ENCODE measurements around the gene RFX3. TPM values are rescaled to one million over a fixed set of nuclear protein-coding genes. Genes with fewer than 3 reads are reported as not detected.

Gene RFX3
- total and polyA plus RNA-seq, 2 experiments from 2014 or later, result 5.8 to 7.9 TPM

DNA sequence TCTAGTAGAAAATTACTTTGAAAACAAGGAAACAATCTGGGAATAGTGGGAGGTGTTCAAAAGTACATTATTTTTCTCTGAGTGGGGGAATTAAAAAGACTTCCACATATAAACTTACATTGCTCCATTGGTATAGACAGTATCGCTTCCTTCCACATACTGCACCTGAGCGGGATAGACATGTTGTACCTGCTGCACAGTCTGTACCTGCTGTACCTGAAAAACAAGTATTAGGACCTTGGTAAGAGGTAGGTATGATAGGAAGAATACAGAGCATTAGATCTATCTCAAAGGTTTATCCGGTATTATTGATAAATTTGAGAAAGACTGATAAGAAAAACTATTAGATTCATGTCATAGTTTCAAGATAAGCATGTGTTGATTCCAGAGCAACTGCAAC lies 179.3 kb downstream of the RFX3 start:
- H3K27me3 ChIP-seq, result no peaks in the 10 kb centered on the region
- no peak overlapping the region for H2AFZ ChIP-seq
- no peaks in the 10 kb centered on the region for H4K20me1 ChIP-seq (ENCODE audit: insufficient read depth, poor library complexity, severe bottlenecking)
- no peak overlapping the region for H3K27ac ChIP-seq
- H3K4me3 ChIP-seq, result no peak overlapping the region
- TF ChIP-seq EZH2phosphoT487 (IDR thresholded peaks at IDR 0.05; ENCODE audit: low read depth, severe bottlenecking, unreplicated experiment) (no peak), EZH2 (IDR thresholded peaks at IDR 0.05; ENCODE audit: borderline replicate concordance) (no peak)
- TF ChIP-seq, protein P1, sequence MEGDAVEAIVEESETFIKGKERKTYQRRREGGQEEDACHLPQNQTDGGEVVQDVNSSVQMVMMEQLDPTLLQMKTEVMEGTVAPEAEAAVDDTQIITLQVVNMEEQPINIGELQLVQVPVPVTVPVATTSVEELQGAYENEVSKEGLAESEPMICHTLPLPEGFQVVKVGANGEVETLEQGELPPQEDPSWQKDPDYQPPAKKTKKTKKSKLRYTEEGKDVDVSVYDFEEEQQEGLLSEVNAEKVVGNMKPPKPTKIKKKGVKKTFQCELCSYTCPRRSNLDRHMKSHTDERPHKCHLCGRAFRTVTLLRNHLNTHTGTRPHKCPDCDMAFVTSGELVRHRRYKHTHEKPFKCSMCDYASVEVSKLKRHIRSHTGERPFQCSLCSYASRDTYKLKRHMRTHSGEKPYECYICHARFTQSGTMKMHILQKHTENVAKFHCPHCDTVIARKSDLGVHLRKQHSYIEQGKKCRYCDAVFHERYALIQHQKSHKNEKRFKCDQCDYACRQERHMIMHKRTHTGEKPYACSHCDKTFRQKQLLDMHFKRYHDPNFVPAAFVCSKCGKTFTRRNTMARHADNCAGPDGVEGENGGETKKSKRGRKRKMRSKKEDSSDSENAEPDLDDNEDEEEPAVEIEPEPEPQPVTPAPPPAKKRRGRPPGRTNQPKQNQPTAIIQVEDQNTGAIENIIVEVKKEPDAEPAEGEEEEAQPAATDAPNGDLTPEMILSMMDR (IDR thresholded peaks at IDR 0.05; ENCODE audit: poor library complexity), result no peak
- no peaks in the 10 kb centered on the region for H3K79me2 ChIP-seq
- no peaks in the 10 kb centered on the region for H3K4me1 ChIP-seq (ENCODE audit: insufficient read depth)
- DNase-seq (ENCODE audit: low spot score), result no peak
- no peaks in the 10 kb centered on the region for H3K9me2 ChIP-seq (replicated peaks; ENCODE audit: insufficient read depth)
- no peaks in the 10 kb centered on the region for H3K9me3 ChIP-seq (ENCODE audit: low read depth)
- no peak overlapping the region for H3K4me2 ChIP-seq
- 91% methylated on average over 3 of the region's 3 CpGs for WGBS (ENCODE audit: low lambda C conversion rate, missing lambda C conversion rate)
- H3K36me3 ChIP-seq (replicated peaks; ENCODE audit: insufficient read depth, low read depth), result no peaks in the 10 kb centered on the region

DNA sequence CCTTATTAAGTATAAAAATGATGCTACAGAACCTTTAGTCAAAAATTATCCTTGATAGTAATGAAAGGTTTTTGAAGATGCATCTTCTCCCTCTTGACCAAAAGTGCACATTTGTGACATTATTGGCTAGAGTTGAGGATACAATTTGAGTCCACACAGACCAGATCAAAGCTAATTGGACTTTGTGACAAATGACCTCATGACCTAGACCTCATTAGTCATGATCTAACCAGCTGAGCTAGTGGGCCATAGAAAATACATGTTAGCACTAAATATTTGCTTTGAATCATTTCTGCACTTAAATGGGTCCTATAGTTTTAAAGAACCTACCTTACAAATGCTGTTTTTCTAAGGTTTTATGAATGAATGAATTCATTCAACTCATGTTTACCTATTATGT lies 182.1 kb downstream of the RFX3 start:
- Histone ChIP-seq H3K27ac (no peak overlapping the region), H3K9me2 (replicated peaks; ENCODE audit: insufficient read depth) (no peaks in the 10 kb centered on the region), H3K79me2 (no peaks in the 10 kb centered on the region), H3K4me1 (ENCODE audit: insufficient read depth) (no peaks in the 10 kb centered on the region), H4K20me1 (ENCODE audit: insufficient read depth, poor library complexity, severe bottlenecking) (no peaks in the 10 kb centered on the region), H3K27me3 (no peaks in the 10 kb centered on the region), H3K9me3 (ENCODE audit: low read depth) (no peaks in the 10 kb centered on the region), H3K36me3 (replicated peaks; ENCODE audit: insufficient read depth, low read depth) (no peaks in the 10 kb centered on the region), H3K4me2 (no peak overlapping the region), H3K4me3 (no peak overlapping the region), H2AFZ (no peak overlapping the region)
- no peak for TF ChIP-seq EZH2 (IDR thresholded peaks at IDR 0.05; ENCODE audit: borderline replicate concordance)
- TF ChIP-seq EZH2phosphoT487 (IDR thresholded peaks at IDR 0.05; ENCODE audit: low read depth, severe bottlenecking, unreplicated experiment), result no peak
- TF ChIP-seq, protein P1 (IDR thresholded peaks at IDR 0.05; ENCODE audit: poor library complexity), result no peak
- no peak for DNase-seq (ENCODE audit: low spot score)

DNA sequence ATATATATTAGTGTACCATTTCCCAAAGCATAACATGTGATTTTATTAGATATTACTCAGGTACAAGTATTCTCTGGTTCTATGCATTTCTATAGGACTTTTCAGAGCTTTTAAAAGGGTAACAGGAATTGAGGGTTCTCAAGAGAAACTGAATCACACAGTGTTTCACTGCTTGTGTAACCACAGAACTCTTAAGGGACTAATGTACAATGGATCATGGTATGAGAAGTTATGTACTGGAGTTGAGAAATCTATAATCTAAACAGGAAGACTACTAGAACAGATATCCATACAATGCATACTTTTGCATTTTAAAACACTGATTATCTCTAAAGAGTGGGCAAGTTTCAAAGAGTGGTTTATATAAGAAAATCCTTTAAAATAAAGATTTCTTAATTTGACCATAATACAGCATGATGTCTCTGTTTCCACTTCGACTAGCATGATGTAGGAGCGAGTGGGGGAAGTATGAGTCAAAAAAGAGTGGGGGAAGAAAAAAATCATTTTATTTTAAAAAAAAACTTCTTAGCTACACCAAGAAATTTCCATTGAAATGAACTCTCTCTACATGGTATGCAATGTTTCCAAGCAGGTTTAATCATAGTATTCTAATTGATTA lies 183.5 kb downstream of the RFX3 start:
- Histone ChIP-seq H3K79me2 (peaks cover 2% of the 10 kb centered on the region), H2AFZ (no peak overlapping the region), H3K4me1 (ENCODE audit: insufficient read depth) (no peaks in the 10 kb centered on the region), H3K27ac (no peak overlapping the region), H3K36me3 (replicated peaks; ENCODE audit: insufficient read depth, low read depth) (no peaks in the 10 kb centered on the region), H3K4me3 (no peak overlapping the region), H4K20me1 (ENCODE audit: insufficient read depth, poor library complexity, severe bottlenecking) (no peaks in the 10 kb centered on the region), H3K9me3 (ENCODE audit: low read depth) (no peaks in the 10 kb centered on the region), H3K4me2 (no peak overlapping the region), H3K9me2 (replicated peaks; ENCODE audit: insufficient read depth) (no peaks in the 10 kb centered on the region), H3K27me3 (no peaks in the 10 kb centered on the region)
- TF ChIP-seq, protein P1 (IDR thresholded peaks at IDR 0.05; ENCODE audit: poor library complexity), result no peak
- TF ChIP-seq EZH2 (IDR thresholded peaks at IDR 0.05; ENCODE audit: borderline replicate concordance) (no peak), EZH2phosphoT487 (IDR thresholded peaks at IDR 0.05; ENCODE audit: low read depth, severe bottlenecking, unreplicated experiment) (no peak)
- no peak for DNase-seq (ENCODE audit: low spot score)
- WGBS (ENCODE audit: low lambda C conversion rate, missing lambda C conversion rate), result 81% methylated on average over 2 of the region's 2 CpGs
